ENCODE measurements around the gene NPAS2. TPM values are rescaled to one million over a fixed set of nuclear protein-coding genes. Genes with fewer than 3 reads are reported as not detected.

NPAS2 gene
- total and polyA plus RNA-seq, 2 donors (not counting 3 experiments of a cell fraction or from before 2014, with no cell fraction given) = 29.0 to 53.9 TPM

DNA sequence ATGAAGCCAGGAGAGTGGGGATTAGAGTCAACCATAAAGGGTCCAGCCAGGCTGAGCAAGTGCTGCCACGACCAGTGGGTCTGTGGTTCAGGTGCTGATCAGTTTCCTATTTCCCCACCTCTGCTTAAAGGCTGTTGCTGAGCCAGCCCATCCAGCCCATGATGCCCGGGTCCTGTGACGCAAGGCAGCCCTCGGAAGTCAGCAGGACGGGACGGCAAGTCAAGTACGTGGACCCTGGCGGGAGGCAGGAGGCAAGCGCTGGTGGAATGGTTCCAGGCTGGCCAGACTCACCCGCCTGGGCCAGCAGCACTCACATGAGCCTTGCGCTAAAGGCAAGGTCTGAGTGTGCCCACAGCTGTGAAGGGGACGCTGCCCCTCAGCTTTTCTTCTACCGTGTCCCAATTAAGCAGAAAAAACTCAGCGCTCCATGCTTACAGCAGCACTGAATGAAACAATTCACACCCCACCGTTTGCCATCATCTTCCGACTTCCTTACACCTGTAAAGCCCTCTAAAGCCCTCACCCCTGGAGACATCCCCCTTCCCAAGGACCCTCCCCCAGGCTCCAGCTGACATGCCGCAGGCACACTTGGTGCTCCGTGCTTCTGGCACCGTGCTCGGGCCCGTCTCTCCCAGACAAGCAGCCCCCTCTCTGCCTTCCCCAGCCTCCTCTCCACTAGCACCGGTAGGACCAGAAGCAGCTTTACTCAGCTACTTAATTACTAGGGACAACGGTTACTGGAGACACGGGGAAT lies 170.9 kb downstream of the NPAS2 start:
- Histone ChIP-seq H2AFZ (ENCODE audit: low read depth, low read length) (no peak overlapping the region), H3K79me2 (ENCODE audit: control insufficient read depth, insufficient read depth, low read length) (no peaks in the 10 kb centered on the region), H3K9ac (replicated peaks; ENCODE audit: extremely low read depth, insufficient read depth, low read length) (no peak overlapping the region), H3K27ac (ENCODE audit: insufficient read depth, low read depth, low read length) (no peak overlapping the region), H3K9me3 (replicated peaks; ENCODE audit: control insufficient read depth, insufficient read depth, low read length) (no peaks in the 10 kb centered on the region), H3K9me1 (replicated peaks; ENCODE audit: control insufficient read depth, extremely low read depth, insufficient read depth, low read length) (no peaks in the 10 kb centered on the region), H4K20me1 (replicated peaks; ENCODE audit: control insufficient read depth, extremely low read depth, insufficient read depth, low read length) (no peaks in the 10 kb centered on the region), H3K36me3 (ENCODE audit: control insufficient read depth in 2 of 2, extremely low read depth in 1 of 2, insufficient read depth in 2 of 2, low read length in 2 of 2) (peaks cover 2 to 31% of the 10 kb centered on the region in 2 experiments), H3K4me3 (replicated peaks in 1 of 3; ENCODE audit: insufficient read depth in 1 of 3, low read depth in 1 of 3, low read length in 3 of 3) (no peak overlapping the region), H3K4me2 (ENCODE audit: insufficient read depth, low read length) (no peak overlapping the region), H3K27me3 (ENCODE audit: control insufficient read depth in 2 of 2, insufficient read depth in 2 of 2, low read length in 2 of 2) (no peaks in the 10 kb centered on the region), H3K4me1 (ENCODE audit: control insufficient read depth, extremely low read depth, insufficient read depth, low read length) (no peaks in the 10 kb centered on the region)
- intact Hi-C loops (cut with micrococcal nuclease) (no loop called here), dilution Hi-C loops (cut with MboI; ENCODE audit: extremely low pct_ligation_motif_present, low sequenced_read_pairs) (no loop called here)
- POLR2A ChIA-PET = no interaction called here
- TF ChIP-seq MAX (IDR thresholded peaks at IDR 0.05; ENCODE audit: insufficient read depth, insufficient read length) (no peak), JUN (IDR thresholded peaks at IDR 0.05; ENCODE audit: borderline replicate concordance, insufficient read depth, insufficient read length, low read depth) (no peak)
- DNase-seq (ENCODE audit: low read depth, low spot score) (no peak), FAIRE-seq (no peak)
- BruUV-seq (replicated peaks) = no TSS peak
- CTCF ChIA-PET = interaction anchor here (1.9 kb wide), 1 partner anchor 22 kb away, joined by 4 read pairs; no protein-coding TSS in a partner anchor

GRCh38 chr2:100991404-100991773 lies 171.4 kb downstream of the NPAS2 start:
- H3K36me3 ChIP-seq (ENCODE audit: control insufficient read depth in 2 of 2, extremely low read depth in 1 of 2, insufficient read depth in 2 of 2, low read length in 2 of 2) = peaks cover 2 to 31% of the 10 kb centered on the region in 2 experiments
- no peak overlapping the region for H3K9ac ChIP-seq (replicated peaks; ENCODE audit: extremely low read depth, insufficient read depth, low read length)
- no peak overlapping the region for H3K27ac ChIP-seq (ENCODE audit: insufficient read depth, low read depth, low read length)
- no TSS peak for BruUV-seq (replicated peaks)
- H3K4me3 ChIP-seq (replicated peaks in 1 of 3; ENCODE audit: insufficient read depth in 1 of 3, low read depth in 1 of 3, low read length in 3 of 3) = no peak overlapping the region
- no peaks in the 10 kb centered on the region for H3K79me2 ChIP-seq (ENCODE audit: control insufficient read depth, insufficient read depth, low read length)
- dilution Hi-C loops (cut with MboI; ENCODE audit: extremely low pct_ligation_motif_present, low sequenced_read_pairs) = no loop called here
- no peaks in the 10 kb centered on the region for H4K20me1 ChIP-seq (replicated peaks; ENCODE audit: control insufficient read depth, extremely low read depth, insufficient read depth, low read length)
- ChIA-PET CTCF (interaction anchor here (1.9 kb wide), 1 partner anchor 21 kb away, joined by 4 read pairs; no protein-coding TSS in a partner anchor), POLR2A (no interaction called here)
- no peaks in the 10 kb centered on the region for H3K27me3 ChIP-seq (ENCODE audit: control insufficient read depth in 2 of 2, insufficient read depth in 2 of 2, low read length in 2 of 2)
- intact Hi-C loops (cut with micrococcal nuclease) = no loop called here
- H3K4me1 ChIP-seq (ENCODE audit: control insufficient read depth, extremely low read depth, insufficient read depth, low read length) = no peaks in the 10 kb centered on the region
- no peaks in the 10 kb centered on the region for H3K9me3 ChIP-seq (replicated peaks; ENCODE audit: control insufficient read depth, insufficient read depth, low read length)
- H2AFZ ChIP-seq (ENCODE audit: low read depth, low read length) = no peak overlapping the region
- no peaks in the 10 kb centered on the region for H3K9me1 ChIP-seq (replicated peaks; ENCODE audit: control insufficient read depth, extremely low read depth, insufficient read depth, low read length)
- DNase-seq (ENCODE audit: low read depth, low spot score) (no peak), FAIRE-seq (no peak)
- TF ChIP-seq EZH2 (IDR thresholded peaks at IDR 0.05; ENCODE audit: borderline replicate concordance, low read depth, low read length, severe bottlenecking) (no peak), JUN (IDR thresholded peaks at IDR 0.05; ENCODE audit: borderline replicate concordance, insufficient read depth, insufficient read length, low read depth) (no peak), POLR2AphosphoS5 (IDR thresholded peaks at IDR 0.05; ENCODE audit: insufficient read depth, low read depth, low read length) (no peak), MYC (IDR thresholded peaks at IDR 0.05; ENCODE audit: low read depth, low read length) (no peak), FOS (IDR thresholded peaks at IDR 0.05; ENCODE audit: borderline replicate concordance, insufficient read depth, low read length) (no peak), GATA2 (IDR thresholded peaks at IDR 0.05; ENCODE audit: insufficient read depth, insufficient read length, low read depth, low read length) (no peak), MAX (IDR thresholded peaks at IDR 0.05; ENCODE audit: insufficient read depth, insufficient read length) (no peak), POLR2A (IDR thresholded peaks at IDR 0.05; ENCODE audit: low read depth, low read length) (no peak)
- TF ChIP-seq, protein P1, sequence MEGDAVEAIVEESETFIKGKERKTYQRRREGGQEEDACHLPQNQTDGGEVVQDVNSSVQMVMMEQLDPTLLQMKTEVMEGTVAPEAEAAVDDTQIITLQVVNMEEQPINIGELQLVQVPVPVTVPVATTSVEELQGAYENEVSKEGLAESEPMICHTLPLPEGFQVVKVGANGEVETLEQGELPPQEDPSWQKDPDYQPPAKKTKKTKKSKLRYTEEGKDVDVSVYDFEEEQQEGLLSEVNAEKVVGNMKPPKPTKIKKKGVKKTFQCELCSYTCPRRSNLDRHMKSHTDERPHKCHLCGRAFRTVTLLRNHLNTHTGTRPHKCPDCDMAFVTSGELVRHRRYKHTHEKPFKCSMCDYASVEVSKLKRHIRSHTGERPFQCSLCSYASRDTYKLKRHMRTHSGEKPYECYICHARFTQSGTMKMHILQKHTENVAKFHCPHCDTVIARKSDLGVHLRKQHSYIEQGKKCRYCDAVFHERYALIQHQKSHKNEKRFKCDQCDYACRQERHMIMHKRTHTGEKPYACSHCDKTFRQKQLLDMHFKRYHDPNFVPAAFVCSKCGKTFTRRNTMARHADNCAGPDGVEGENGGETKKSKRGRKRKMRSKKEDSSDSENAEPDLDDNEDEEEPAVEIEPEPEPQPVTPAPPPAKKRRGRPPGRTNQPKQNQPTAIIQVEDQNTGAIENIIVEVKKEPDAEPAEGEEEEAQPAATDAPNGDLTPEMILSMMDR (IDR thresholded peaks at IDR 0.05; ENCODE audit: extremely low read depth in 1 of 2, insufficient read depth in 1 of 2, low read depth in 1 of 2, low read length in 2 of 2) = no peak
- H3K4me2 ChIP-seq (ENCODE audit: insufficient read depth, low read length) = no peak overlapping the region
